HG02943 (cell line): Measurements from ENCODE around the gene KCNC2.

Source experiments
- ATAC-seq: cut with Tn5 transposase; IDR thresholded peaks from one replicate; pipeline ENCODE4 v1.9.1; 2021; ENCODE audit warnings: mild to moderate bottlenecking, low read depth, moderate library complexity; ENCODE audit not compliant: unreplicated experiment

The KCNC2 gene

GRCh38 chr12:75081305-75081704 is 128.3 kb downstream of the KCNC2 start:
- no peak for ATAC-seq

GRCh38 chr12:75080582-75080981 is 129.1 kb downstream of the KCNC2 start:
- ATAC-seq = no peak

GRCh38 chr12:75065482-75065881 is 144.2 kb downstream of the KCNC2 start:
- no peak for ATAC-seq

- ATAC-seq = no peak
Measured at GRCh38 chr12:75062691-75063090, 146.9 kb downstream of the KCNC2 start.

GRCh38 chr12:75058228-75058627 is 151.4 kb downstream of the KCNC2 start:
- no peak for ATAC-seq

- no peak for ATAC-seq
Measured at GRCh38 chr12:75048767-75049166, 160.9 kb downstream of the KCNC2 start.

GRCh38 chr12:75047885-75048525 is 161.6 kb downstream of the KCNC2 start:
- no peak for ATAC-seq

- ATAC-seq = no peak
Measured at GRCh38 chr12:75042125-75042524, 167.5 kb downstream of the KCNC2 start.

GRCh38 chr12:75041472-75041871 is 168.2 kb downstream of the KCNC2 start:
- no peak for ATAC-seq

- ATAC-seq = no peak
Measured at GRCh38 chr12:75020068-75020557, 189.5 kb downstream of the KCNC2 start.

GRCh38 chr12:75011120-75011519 is 198.5 kb downstream of the KCNC2 start:
- ATAC-seq = no peak

- ATAC-seq = no peak
Measured at GRCh38 chr12:75007133-75007532, 202.5 kb downstream of the KCNC2 start.

GRCh38 chr12:75000120-75000519 is 209.5 kb downstream of the KCNC2 start:
- no peak for ATAC-seq

- no peak for ATAC-seq
Measured at GRCh38 chr12:74999474-74999873, 210.2 kb downstream of the KCNC2 start.
